ENCODE measurements around the gene FAM184B. TPM values are rescaled to one million over a fixed set of nuclear protein-coding genes. Genes with fewer than 3 reads are reported as not detected.
A peak's percentile ranks its signal among the peaks of the same experiment; 100 is the strongest.

Gene FAM184B
- total RNA-seq, 4 donors from 2014 or later, result not detected

- no peaks in the 10 kb centered on the region for H3K27me3 ChIP-seq
- no peak overlapping the region for H3K4me3 ChIP-seq
- TF ChIP-seq CTCF (IDR thresholded peaks at IDR 0.05) (no peak), EP300 (IDR thresholded peaks at IDR 0.05) (no peak), POLR2A (IDR thresholded peaks at IDR 0.05) (no peak)
- H3K36me3 ChIP-seq, result peaks cover 0 to 12% (median 0%) of the 10 kb centered on the region in 3 donors
- no peaks in the 10 kb centered on the region for H3K4me1 ChIP-seq
- H3K27ac ChIP-seq, result no peak overlapping the region
- H3K9me3 ChIP-seq, result peaks cover 0 to 6% (median 0%) of the 10 kb centered on the region in 4 donors
- no peak for DNase-seq (ENCODE audit: low spot score in 2 of 2)
These were observed 7.5 kb upstream of the FAM184B start for GRCh38 chr4:17788956-17789355.

DNA sequence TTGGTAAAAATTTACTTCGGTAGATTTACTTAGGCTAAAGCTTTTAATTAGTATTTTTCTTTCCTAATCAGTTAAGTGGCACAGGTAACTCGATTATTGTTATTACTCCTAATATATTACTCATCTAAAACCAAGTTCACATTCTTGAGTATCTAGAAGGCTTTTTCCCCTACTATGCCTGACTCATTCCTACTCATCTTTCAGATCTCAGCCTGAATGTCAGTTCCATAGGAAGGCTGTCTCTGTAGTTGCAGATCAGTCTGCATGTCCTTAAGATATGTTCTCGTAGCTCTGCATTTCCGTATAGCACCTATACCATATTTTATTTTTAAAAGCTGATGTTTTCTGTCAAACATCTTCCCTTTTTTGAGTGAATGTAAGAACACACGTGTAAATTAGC lies 5.9 kb upstream of the FAM184B start:
- no peak overlapping the region for H3K27ac ChIP-seq
- no peak for DNase-seq (ENCODE audit: low spot score in 2 of 2)
- WGBS, 2 donors, result 84 to 86% methylated on average over 5 of the region's 5 CpGs
- no peak for TF ChIP-seq EP300 (IDR thresholded peaks at IDR 0.05)
- TF ChIP-seq CTCF (IDR thresholded peaks at IDR 0.05), result no peak
- TF ChIP-seq POLR2A (IDR thresholded peaks at IDR 0.05), result no peak
- H3K4me1 ChIP-seq, result no peaks in the 10 kb centered on the region
- H3K9me3 ChIP-seq, result peaks cover 0 to 6% (median 0%) of the 10 kb centered on the region in 4 donors
- H3K27me3 ChIP-seq, result no peaks in the 10 kb centered on the region
- no peak overlapping the region for H3K4me3 ChIP-seq
- peaks cover 0 to 12% (median 0%) of the 10 kb centered on the region in 3 donors for H3K36me3 ChIP-seq

DNA sequence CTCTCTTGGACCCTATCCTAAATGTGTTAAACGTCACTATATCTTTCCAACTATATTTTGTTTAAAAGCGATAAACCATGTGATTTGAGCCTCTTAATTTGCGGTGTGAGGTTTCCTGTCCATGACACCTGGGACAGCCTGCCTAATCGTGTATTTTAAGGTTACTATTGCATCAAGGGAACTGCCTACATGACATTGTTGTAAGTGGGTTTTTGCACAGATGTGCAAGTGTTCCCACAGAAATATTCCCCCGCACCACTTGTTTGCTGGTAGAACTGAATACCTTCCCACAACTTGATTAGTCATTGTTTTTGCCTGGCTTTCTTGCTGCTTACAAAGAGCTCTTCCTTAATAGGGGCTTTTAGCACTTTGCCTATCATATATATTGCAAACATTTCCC lies 5.1 kb upstream of the FAM184B start:
- WGBS, 2 donors, result 61 to 68% methylated on average over 5 of the region's 5 CpGs
- no peak overlapping the region for H3K4me3 ChIP-seq
- DNase-seq (ENCODE audit: low spot score in 2 of 2), result no peak
- H3K36me3 ChIP-seq, result peaks cover 0 to 4% (median 0%) of the 10 kb centered on the region in 3 donors
- peaks cover 0 to 4% of the 10 kb centered on the region in 2 donors for H3K27me3 ChIP-seq
- peaks cover 0 to 4% (median 0%) of the 10 kb centered on the region in 4 donors for H3K9me3 ChIP-seq
- peaks cover 0 to 7% (median 5%) of the 10 kb centered on the region in 4 donors for H3K4me1 ChIP-seq
- TF ChIP-seq POLR2A (IDR thresholded peaks at IDR 0.05) (no peak), EP300 (IDR thresholded peaks at IDR 0.05) (no peak)
- no peak overlapping the region for H3K27ac ChIP-seq

GRCh38 chr4:17785858-17786257 lies 4.4 kb upstream of the FAM184B start:
- TF ChIP-seq EP300 (IDR thresholded peaks at IDR 0.05), result no peak
- TF ChIP-seq CTCF (IDR thresholded peaks at IDR 0.05), result no peak
- no peak for TF ChIP-seq POLR2A (IDR thresholded peaks at IDR 0.05)
- 70 to 71% methylated on average over 5 of the region's 5 CpGs for WGBS, 2 donors
- Histone ChIP-seq H3K27ac (no peak overlapping the region), H3K36me3 (no peaks in the 10 kb centered on the region), H3K9me3 (no peaks in the 10 kb centered on the region), H3K27me3 (peaks cover 0 to 12% of the 10 kb centered on the region in 2 donors), H3K4me1 (peaks cover 0 to 14% (median 12%) of the 10 kb centered on the region in 4 donors), H3K4me3 (no peak overlapping the region)
- DNase-seq (ENCODE audit: low spot score in 2 of 2), result no peak

- no peaks in the 10 kb centered on the region for H3K9me3 ChIP-seq
- H3K36me3 ChIP-seq, result no peaks in the 10 kb centered on the region
- DNase-seq (ENCODE audit: low spot score in 2 of 2), result no peak
- no peak for TF ChIP-seq EP300 (IDR thresholded peaks at IDR 0.05)
- no peak for TF ChIP-seq CTCF (IDR thresholded peaks at IDR 0.05)
- no peak for TF ChIP-seq POLR2A (IDR thresholded peaks at IDR 0.05)
- H3K27ac ChIP-seq, result no peak overlapping the region
- H3K4me1 ChIP-seq, result peaks cover 0 to 17% (median 13%) of the 10 kb centered on the region in 4 donors
- peak overlapping the region in 3 of 4 donors; percentile 21 to 47 (median 39) for H3K4me3 ChIP-seq
- H3K27me3 ChIP-seq, result peaks cover 0 to 31% of the 10 kb centered on the region in 2 donors
- 10 to 16% methylated on average over 16 to 31 of the region's 31 CpGs for WGBS, 2 donors
These were observed 721 bp downstream of the FAM184B start for GRCh38 chr4:17780501-17781299.
